ENCODE measurements around the gene YIF1B.
"Not testable (repeated sequence)": the region's sequence is repeated elsewhere in the genome, so short reads cannot be mapped to it uniquely, and the experiment has no call there.

The YIF1B gene

GRCh38 chr19:38273499-38273898 is 42.2 kb downstream of the YIF1B start:
- no peak for DNase-seq

DNA sequence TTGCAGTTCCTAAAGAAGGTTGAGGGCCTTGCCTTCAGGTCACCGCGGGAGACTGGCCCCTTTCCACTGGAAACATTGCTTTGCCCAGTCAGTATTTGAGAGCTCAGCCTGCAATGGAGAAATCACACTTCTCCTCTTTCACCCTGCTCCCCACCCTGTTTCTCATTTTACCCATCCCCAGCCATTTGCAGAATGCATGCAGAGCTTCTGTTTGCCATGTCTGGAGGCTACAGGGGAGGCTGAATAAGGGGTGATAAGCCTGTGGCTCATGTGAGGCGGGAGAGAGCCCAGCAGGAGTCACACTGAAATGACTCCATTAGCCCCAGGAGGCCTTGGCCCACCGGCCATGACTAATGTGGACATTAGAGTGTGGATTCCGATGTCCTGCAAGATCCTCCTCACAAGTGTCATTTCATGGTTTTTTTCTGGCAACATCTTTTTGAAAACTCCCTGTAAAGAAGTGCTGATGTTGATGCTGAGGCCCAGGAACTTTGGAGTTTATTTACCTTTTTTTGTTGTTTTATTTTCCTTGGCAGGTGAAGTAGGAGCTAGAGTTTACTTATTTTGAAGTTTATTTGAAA is 45.1 kb downstream of the YIF1B start:
- no peak for DNase-seq

- DNase-seq: no peak
Observed at GRCh38 chr19:38268539-38268938, 47.2 kb downstream of the YIF1B start.

DNA sequence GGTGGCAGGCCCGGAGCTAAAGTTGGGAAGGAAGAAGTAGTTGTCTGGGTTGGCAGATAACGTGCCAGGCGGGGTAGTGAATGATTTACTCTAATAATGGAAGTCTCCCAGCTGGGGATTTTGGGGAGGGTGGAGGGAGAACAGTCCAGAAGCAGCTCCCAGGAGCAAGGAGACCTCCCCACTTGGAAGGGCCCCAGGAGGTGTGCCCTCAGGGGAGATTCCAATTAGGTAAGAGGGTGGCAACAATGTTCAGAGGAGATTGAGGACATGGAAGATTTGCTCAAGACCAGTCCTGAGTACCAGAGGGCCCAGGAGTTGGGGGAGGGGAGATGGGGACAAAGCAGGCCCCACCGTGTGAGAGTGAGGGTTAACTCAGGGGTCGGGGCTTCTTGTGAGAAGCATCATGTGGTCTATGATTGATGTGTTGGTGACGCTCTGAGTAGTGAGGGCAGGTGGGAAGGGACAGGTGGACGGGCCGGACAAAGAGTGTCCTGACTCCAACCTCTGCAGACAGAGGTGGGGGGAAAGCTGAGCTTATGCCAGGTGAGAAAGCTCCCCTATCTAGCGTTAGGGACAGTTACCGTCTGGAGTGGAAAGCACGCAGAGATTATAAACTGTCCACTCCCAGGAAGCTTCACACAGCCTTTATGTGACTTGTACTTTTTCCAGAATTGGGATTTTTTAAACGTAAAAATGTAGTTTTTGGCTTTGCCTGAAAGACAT is 47.8 kb downstream of the YIF1B start:
- DNase-seq: no peak

- no peak for DNase-seq
Observed at GRCh38 chr19:38266981-38267597, 48.7 kb downstream of the YIF1B start.

- peak; percentile 75 for DNase-seq
Observed at GRCh38 chr19:38265921-38266429, 49.8 kb downstream of the YIF1B start.

- DNase-seq: peak; percentile 83
Observed at GRCh38 chr19:38265213-38265861, 50.4 kb downstream of the YIF1B start.

DNA sequence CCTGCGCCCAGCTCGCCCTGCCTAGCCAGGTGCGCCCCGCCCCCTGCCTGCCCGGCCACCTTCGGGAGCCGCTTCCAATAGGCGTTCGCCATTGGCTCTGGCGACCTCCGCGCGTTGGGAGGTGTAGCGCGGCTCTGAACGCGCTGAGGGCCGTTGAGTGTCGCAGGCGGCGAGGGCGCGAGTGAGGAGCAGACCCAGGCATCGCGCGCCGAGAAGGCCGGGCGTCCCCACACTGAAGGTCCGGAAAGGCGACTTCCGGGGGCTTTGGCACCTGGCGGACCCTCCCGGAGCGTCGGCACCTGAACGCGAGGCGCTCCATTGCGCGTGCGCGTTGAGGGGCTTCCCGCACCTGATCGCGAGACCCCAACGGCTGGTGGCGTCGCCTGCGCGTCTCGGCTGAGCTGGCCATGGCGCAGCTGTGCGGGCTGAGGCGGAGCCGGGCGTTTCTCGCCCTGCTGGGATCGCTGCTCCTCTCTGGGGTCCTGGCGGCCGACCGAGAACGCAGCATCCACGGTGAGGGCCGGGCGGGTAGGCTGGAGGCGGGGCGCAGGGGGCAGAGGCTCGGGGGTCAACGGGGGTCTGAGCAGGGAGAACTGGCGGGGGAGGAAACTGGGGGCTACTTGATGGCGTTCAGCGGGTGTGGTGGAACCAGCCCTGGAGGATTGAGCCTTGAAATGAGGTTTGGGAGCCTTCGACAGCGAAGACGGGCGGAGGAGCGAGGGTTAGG is 51.1 kb downstream of the YIF1B start, which contains the start of gene SPINT2:
Gene SPINT2 (plus strand): TSS at position 88 of the 727 bp plus-strand sequence. CDS start 320 bp downstream, at position 408.
- peak; percentile 90 for DNase-seq

GRCh38 chr19:38263689-38264485 is 51.9 kb downstream of the YIF1B start:
- peak; percentile 99 for DNase-seq

DNA sequence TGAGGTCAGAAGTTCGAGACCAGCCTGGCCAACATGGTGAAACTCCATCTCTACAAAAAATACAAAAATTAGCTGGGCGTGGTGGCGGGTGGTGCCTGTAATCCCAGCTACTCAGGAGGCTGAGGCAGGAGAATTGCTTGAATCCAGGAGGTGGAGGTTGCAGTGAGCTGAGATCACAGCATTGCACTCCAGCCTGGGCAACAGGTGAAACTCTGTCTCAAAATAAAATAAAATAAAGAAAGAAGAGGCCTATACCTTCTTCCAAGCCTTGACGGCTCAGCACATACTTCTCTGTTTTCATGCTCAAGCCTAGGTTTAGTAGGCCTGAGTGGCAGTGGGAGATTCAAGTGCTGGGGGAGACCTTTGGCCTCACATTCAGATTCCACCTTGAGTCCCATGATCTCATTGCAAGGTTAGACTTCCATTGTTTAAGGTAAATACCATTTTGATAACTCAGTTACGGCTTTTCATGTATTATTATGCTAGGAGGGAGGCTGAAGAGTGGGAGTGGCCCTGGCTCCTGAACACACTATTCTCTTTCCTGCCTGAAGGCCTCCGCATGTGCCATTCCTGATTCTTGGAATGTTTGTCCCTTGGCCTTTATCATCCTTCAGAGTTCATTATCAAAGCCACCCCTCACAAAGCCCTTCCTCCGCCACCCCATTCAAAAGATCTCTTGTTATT is 53.0 kb downstream of the YIF1B start:
- no peak for DNase-seq

DNA sequence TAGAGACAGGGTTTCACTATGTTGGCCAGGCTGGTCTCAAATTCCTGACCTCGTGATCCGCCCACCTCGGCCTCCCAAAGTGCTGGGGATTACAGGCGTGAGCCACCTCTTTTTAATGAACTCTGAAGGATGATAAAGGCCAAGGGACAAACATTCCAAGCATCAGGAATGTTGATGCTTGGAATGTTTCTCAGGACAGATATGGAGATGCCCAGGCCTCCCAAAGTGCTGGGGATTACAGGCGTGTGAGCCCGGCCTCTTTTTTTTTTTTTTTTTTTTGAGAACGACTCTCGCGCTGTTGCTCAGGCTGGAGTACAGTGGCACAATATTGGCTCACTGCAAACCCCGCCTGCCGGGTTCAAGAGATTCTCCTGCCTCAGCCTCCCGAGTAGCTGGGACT is 53.8 kb downstream of the YIF1B start:
- not testable (repeated sequence) for DNase-seq

- no peak for DNase-seq
Observed at GRCh38 chr19:38255383-38256014, 60.2 kb downstream of the YIF1B start.

- DNase-seq: no peak
Observed at GRCh38 chr19:38253788-38254187, 62.0 kb downstream of the YIF1B start.
